Prostate gland (tissue), 2 donors: Measurements from ENCODE around the gene CHST11.

ENCODE experiments used
- POLR2A ChIP-seq: fragments of 450-650 bp; IDR thresholded peaks from one replicate; pipeline ENCODE4 v1.6.1; 2016; ENCODE audit warnings: antibody characterized with exemption, mild to moderate bottlenecking
- POLR2AphosphoS5 ChIP-seq: sonication (generic); formaldehyde crosslinking; IDR thresholded peaks from one replicate; pipeline ENCODE4 v1.6.1; 2017; ENCODE audit warnings: antibody characterized with exemption
- TF ChIP-seq, protein P1 (sequence below), 4 experiments: fragments of 200-600 bp in 2 of 4; fragments of 450-650 bp in 2 of 4; sonication (generic) in 2 of 4; IDR thresholded peaks; 1 replicate in 3 of 4; 2 replicates in 1 of 4; pipeline ENCODE4 v1.5.1; 2016 to 2019; ENCODE audit warnings: antibody characterized with exemption in 4 of 4, mild to moderate bottlenecking in 2 of 4, moderate library complexity in 2 of 4

DNA sequence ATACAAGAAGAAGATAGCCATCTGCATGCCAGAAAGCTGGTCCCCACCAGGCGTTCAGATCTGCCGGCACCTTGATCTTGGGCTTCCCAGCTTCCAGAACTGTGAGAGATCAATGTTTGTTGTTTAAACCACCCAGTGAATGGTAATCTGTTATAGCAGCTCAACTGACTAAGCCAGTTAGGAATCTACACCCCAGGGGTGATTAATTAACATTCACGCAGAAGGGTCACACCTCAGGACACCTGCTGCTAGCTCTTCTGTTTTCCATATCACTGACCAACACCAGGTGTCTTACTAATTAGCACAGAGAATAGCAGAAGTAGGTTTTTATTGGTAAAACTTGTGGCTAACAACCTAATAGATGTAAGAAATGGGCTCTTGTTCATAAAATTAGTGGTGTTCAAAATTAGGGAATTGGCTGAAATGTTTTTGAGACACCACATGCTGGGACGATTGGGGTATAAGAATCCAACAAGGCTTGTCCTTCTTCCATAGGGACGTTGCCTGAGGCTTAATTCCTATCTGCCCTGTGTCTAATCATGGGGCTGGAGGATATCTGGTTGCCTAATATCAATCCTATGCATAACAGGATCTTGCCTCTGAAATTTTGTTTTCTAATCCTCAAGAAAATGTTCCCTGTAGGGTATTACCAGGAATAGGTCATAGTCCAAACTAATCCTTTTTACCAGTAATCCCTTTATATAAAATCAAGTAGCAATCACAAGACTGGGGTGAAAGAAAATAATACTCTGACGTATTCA is 42.0 kb upstream of the CHST11 start:
- TF ChIP-seq POLR2AphosphoS5 (no peak), POLR2A (no peak)
- TF ChIP-seq, protein P1, sequence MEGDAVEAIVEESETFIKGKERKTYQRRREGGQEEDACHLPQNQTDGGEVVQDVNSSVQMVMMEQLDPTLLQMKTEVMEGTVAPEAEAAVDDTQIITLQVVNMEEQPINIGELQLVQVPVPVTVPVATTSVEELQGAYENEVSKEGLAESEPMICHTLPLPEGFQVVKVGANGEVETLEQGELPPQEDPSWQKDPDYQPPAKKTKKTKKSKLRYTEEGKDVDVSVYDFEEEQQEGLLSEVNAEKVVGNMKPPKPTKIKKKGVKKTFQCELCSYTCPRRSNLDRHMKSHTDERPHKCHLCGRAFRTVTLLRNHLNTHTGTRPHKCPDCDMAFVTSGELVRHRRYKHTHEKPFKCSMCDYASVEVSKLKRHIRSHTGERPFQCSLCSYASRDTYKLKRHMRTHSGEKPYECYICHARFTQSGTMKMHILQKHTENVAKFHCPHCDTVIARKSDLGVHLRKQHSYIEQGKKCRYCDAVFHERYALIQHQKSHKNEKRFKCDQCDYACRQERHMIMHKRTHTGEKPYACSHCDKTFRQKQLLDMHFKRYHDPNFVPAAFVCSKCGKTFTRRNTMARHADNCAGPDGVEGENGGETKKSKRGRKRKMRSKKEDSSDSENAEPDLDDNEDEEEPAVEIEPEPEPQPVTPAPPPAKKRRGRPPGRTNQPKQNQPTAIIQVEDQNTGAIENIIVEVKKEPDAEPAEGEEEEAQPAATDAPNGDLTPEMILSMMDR (IDR thresholded peaks at IDR 0.05) = no peak
